HepG2 (cell line): Measurements from ENCODE around the gene NDUFAF3. TPM values are rescaled to one million over a fixed set of nuclear protein-coding genes. Genes with fewer than 3 reads are reported as not detected.

Experiments
- ASH2L ChIP-seq: fragments of 300-600, 200-600 bp; sonication (generic); IDR thresholded peaks from 2 replicates; pipeline ENCODE4 v1.7.0; 2017; ENCODE audit warnings: low read depth, mild to moderate bottlenecking, moderate library complexity, mixed read lengths, low read length; ENCODE audit not compliant: insufficient read length
- ATF5 ChIP-seq: sonication (generic); formaldehyde crosslinking; IDR thresholded peaks from 2 replicates; pipeline ENCODE4 v1.4.0; 2020; ENCODE audit warnings: mild to moderate bottlenecking, low read depth, missing genetic modification reagents
- FOSL2 ChIP-seq: sonication (generic); formaldehyde crosslinking; IDR thresholded peaks from 2 replicates; pipeline ENCODE4 v1.4.0; 2020; ENCODE audit warnings: missing genetic modification reagents
- HDAC2 ChIP-seq: sonication (generic); formaldehyde crosslinking; IDR thresholded peaks from 2 replicates; pipeline ENCODE4 v1.4.0; 2020; ENCODE audit warnings: missing genetic modification reagents
- MLX ChIP-seq: IDR thresholded peaks from 2 replicates; pipeline ENCODE4 v1.6.1; 2016
- NKX3-1 ChIP-seq: sonication (generic); formaldehyde crosslinking; IDR thresholded peaks from 2 replicates; pipeline ENCODE4 v1.5.0; 2020; ENCODE audit warnings: missing genetic modification reagents
- SETDB1 ChIP-seq: sonication (generic); formaldehyde crosslinking; IDR thresholded peaks from 2 replicates; pipeline ENCODE4 v1.5.1; 2020; ENCODE audit warnings: missing genetic modification reagents, mild to moderate bottlenecking, borderline replicate concordance
- SNAI1 ChIP-seq: sonication (generic); formaldehyde crosslinking; IDR thresholded peaks from 2 replicates; pipeline ENCODE4 v1.5.0; 2020; ENCODE audit warnings: mild to moderate bottlenecking, missing genetic modification reagents, borderline replicate concordance
- SNAPC4 ChIP-seq: sonication (generic); formaldehyde crosslinking; IDR thresholded peaks from 2 replicates; pipeline ENCODE4 v1.4.0; 2020; ENCODE audit warnings: mild to moderate bottlenecking, missing genetic modification reagents
- SP140L ChIP-seq: sonication (generic); formaldehyde crosslinking; IDR thresholded peaks from 2 replicates; pipeline ENCODE4 v1.4.0; 2020; ENCODE audit warnings: missing genetic modification reagents, borderline replicate concordance
- TAF15 ChIP-seq: fragments of 200-400 bp; formaldehyde crosslinking; IDR thresholded peaks from one replicate; pipeline ENCODE4 v1.6.1; 2018; ENCODE audit warnings: mild to moderate bottlenecking, low read depth, low read length; ENCODE audit not compliant: poor library complexity, severe bottlenecking
- THAP7 ChIP-seq: sonication (generic); formaldehyde crosslinking; IDR thresholded peaks from 2 replicates; pipeline ENCODE4 v1.8.1; 2023; ENCODE audit warnings: mild to moderate bottlenecking, missing genetic modification reagents
- ZBTB37 ChIP-seq: sonication (generic); formaldehyde crosslinking; IDR thresholded peaks from 2 replicates; pipeline ENCODE4 v1.4.0; 2020; ENCODE audit warnings: mild to moderate bottlenecking, missing genetic modification reagents
- ZNF264 ChIP-seq: sonication (generic); formaldehyde crosslinking; IDR thresholded peaks from 2 replicates; pipeline ENCODE4 v1.4.0; 2020; ENCODE audit warnings: missing genetic modification reagents
- ZNF484 ChIP-seq: sonication (generic); formaldehyde crosslinking; IDR thresholded peaks from 2 replicates; pipeline ENCODE4 v1.5.1; 2020; ENCODE audit warnings: mild to moderate bottlenecking, low read depth, missing genetic modification reagents, borderline replicate concordance
- ZNF563 ChIP-seq: sonication (generic); formaldehyde crosslinking; IDR thresholded peaks from 2 replicates; pipeline ENCODE4 v1.8.0; 2022; ENCODE audit warnings: mild to moderate bottlenecking, moderate library complexity, missing genetic modification reagents
- ZNF615 ChIP-seq: sonication (generic); formaldehyde crosslinking; IDR thresholded peaks from 2 replicates; pipeline ENCODE4 v1.5.0; 2020; ENCODE audit warnings: mild to moderate bottlenecking, missing genetic modification reagents, borderline replicate concordance
- ZNF709 ChIP-seq: sonication (generic); formaldehyde crosslinking; IDR thresholded peaks from 2 replicates; pipeline ENCODE4 v1.5.0; 2020; ENCODE audit warnings: mild to moderate bottlenecking, missing genetic modification reagents
- polyA plus RNA-seq, 8 experiments: library from polyadenylated mRNA; depleted of rRNA in 3 of 8; stranded (reverse) in 7 of 8; unstranded in 1 of 8; fragments of >200 nt; fragmentation: Illumina TruSeq in 4 of 8; extraction: Trizol in 4 of 8; gene quantifications; 2 replicates each; pipeline versions ENCODE4 v1.2.1 to v1.2.3, GENCODE V29; 2011 to 2016; ENCODE audit warnings: low read depth in 4 of 8, missing spikeins in 1 of 8, mixed read lengths in 1 of 8; ENCODE audit not compliant: insufficient read depth in 1 of 8
- total RNA-seq, 5 experiments: library from RNA; depleted of rRNA; stranded (reverse); fragments of >200 nt; fragmentation: Illumina TruSeq; extraction: Trizol; gene quantifications; 2 replicates each; pipeline ENCODE4 v1.2.3, GENCODE V29; 2016; ENCODE audit warnings: low read depth in 1 of 5

The NDUFAF3 gene
- total and polyA plus RNA-seq, 2 of the 13 experiments (the other 11 are each of a cell fraction or from before 2014, with no cell fraction given), result 39.0 to 50.0 TPM

GRCh38 chr3:49021813-49022687, at the start of gene NDUFAF3 (continued):
- peak; percentile 2; the same call in 1 of the 2 replicates for TF ChIP-seq ATF5 (CRISPR knock-in tag)
- TF ChIP-seq ZNF563, result peak; percentile 82
- TF ChIP-seq HDAC2 (CRISPR knock-in tag), result peak; percentile 62
- no peak for TF ChIP-seq THAP7 (CRISPR knock-in tag)
- no peak for TF ChIP-seq SNAPC4 (CRISPR knock-in tag)
- no peak for TF ChIP-seq MLX (CRISPR knock-in tag)
- TF ChIP-seq ZNF709 (CRISPR knock-in tag), result peak; percentile 78; the same call in 1 of the 2 replicates
- no peak for TF ChIP-seq SETDB1 (CRISPR knock-in tag)
- TF ChIP-seq ZNF264 (CRISPR knock-in tag), result peak; percentile 83; the same call in 1 of the 2 replicates
- TF ChIP-seq ZNF484, result no peak
- TF ChIP-seq ZBTB37 (CRISPR knock-in tag), result no peak
- no peak for TF ChIP-seq TAF15
- TF ChIP-seq ZNF615, result no peak
- peak; percentile 68 for TF ChIP-seq ASH2L
- TF ChIP-seq NKX3-1, result peak; percentile 87
- TF ChIP-seq FOSL2 (CRISPR knock-in tag), result peak; percentile 44; the same call in 1 of the 2 replicates
- TF ChIP-seq SP140L (CRISPR knock-in tag), result no peak
- no peak for TF ChIP-seq SNAI1
